HL-60 (cell line): Measurements from ENCODE around the gene TTF2.

ENCODE experiments used
- POLR2AphosphoS5 ChIP-seq: IDR thresholded peaks from 2 replicates; pipeline ENCODE4 v1.6.1; 2012; ENCODE audit warnings: low read depth
- SPI1 ChIP-seq: IDR thresholded peaks from 2 replicates; pipeline ENCODE4 v1.6.1; 2012; ENCODE audit warnings: low read depth, mild to moderate bottlenecking, borderline replicate concordance
- TF ChIP-seq, protein P1 (sequence below): IDR thresholded peaks from one replicate; pipeline ENCODE4 v1.5.1; 2011; ENCODE audit warnings: low read length, control low read depth, inconsistent platforms; ENCODE audit not compliant: insufficient read depth

DNA sequence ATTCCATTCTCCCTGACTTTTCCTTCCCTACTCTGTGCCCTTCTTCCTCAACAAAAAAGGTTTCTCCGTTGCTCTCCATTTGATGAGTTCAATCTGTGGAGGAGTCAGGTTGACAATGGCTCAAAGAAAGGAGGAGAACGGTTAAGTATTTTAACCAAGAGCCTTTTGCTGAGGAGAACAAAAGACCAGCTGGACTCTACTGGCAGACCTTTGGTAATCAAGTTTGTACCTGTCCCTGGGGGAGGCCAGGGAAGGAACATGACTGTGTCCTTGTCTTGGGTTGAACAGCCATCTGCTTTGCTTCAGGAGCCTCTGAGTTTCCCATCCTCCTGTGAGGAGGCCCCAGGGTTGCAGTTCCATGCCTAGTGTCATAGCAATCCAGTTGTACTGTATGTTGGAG, 29.9 kb downstream of the TTF2 start:
- TF ChIP-seq POLR2AphosphoS5 (no peak), SPI1 (no peak)
- TF ChIP-seq, protein P1, sequence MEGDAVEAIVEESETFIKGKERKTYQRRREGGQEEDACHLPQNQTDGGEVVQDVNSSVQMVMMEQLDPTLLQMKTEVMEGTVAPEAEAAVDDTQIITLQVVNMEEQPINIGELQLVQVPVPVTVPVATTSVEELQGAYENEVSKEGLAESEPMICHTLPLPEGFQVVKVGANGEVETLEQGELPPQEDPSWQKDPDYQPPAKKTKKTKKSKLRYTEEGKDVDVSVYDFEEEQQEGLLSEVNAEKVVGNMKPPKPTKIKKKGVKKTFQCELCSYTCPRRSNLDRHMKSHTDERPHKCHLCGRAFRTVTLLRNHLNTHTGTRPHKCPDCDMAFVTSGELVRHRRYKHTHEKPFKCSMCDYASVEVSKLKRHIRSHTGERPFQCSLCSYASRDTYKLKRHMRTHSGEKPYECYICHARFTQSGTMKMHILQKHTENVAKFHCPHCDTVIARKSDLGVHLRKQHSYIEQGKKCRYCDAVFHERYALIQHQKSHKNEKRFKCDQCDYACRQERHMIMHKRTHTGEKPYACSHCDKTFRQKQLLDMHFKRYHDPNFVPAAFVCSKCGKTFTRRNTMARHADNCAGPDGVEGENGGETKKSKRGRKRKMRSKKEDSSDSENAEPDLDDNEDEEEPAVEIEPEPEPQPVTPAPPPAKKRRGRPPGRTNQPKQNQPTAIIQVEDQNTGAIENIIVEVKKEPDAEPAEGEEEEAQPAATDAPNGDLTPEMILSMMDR: no peak
